HUES6 (cell line): ENCODE measurements around the gene GRIN2B.

Source experiments
- H3K27ac ChIP-seq: 2 replicates; pipeline ENCODE4 v1.7.0; 2013; ENCODE audit warnings: low read depth, mild to moderate bottlenecking, low read length, inconsistent platforms
- H3K27me3 ChIP-seq: 2 replicates; pipeline ENCODE4 v1.6.1; 2013; ENCODE audit warnings: low read length; ENCODE audit not compliant: control insufficient read depth, insufficient read depth
- H3K36me3 ChIP-seq: 2 replicates; pipeline ENCODE4 v1.6.1; 2013; ENCODE audit warnings: low read length; ENCODE audit not compliant: control insufficient read depth, insufficient read depth
- H3K4me1 ChIP-seq: 2 replicates; pipeline ENCODE4 v1.6.1; 2013; ENCODE audit warnings: low read length; ENCODE audit not compliant: control insufficient read depth, insufficient read depth
- H3K4me3 ChIP-seq: 2 replicates; pipeline ENCODE4 v1.5.1; 2013; ENCODE audit warnings: low read depth, low read length
- H3K9ac ChIP-seq: one replicate; pipeline ENCODE4 v1.6.1; 2013; ENCODE audit warnings: mild to moderate bottlenecking, low read length
- H3K9me3 ChIP-seq: 2 replicates; pipeline ENCODE4 v1.6.1; 2013; ENCODE audit warnings: low read depth, low read length; ENCODE audit not compliant: control insufficient read depth, insufficient read depth

Gene GRIN2B

GRCh38 chr12:13940335-13940865, 41.0 kb downstream of the GRIN2B start:
- no peaks in the 10 kb centered on the region for H3K36me3 ChIP-seq
- no peak overlapping the region for H3K9ac ChIP-seq
- H3K4me3 ChIP-seq, result no peak overlapping the region; the same call in 1 of the 2 replicates
- peaks cover 31% of the 10 kb centered on the region for H3K4me1 ChIP-seq
- no peak overlapping the region for H3K27ac ChIP-seq
- peaks cover 2% of the 10 kb centered on the region; the same call in 1 of the 2 replicates for H3K9me3 ChIP-seq
- H3K27me3 ChIP-seq, result no peaks in the 10 kb centered on the region

GRCh38 chr12:13937735-13938134, 43.7 kb downstream of the GRIN2B start:
- peaks cover 2% of the 10 kb centered on the region; the same call in 1 of the 2 replicates for H3K9me3 ChIP-seq
- no peaks in the 10 kb centered on the region for H3K36me3 ChIP-seq
- H3K27me3 ChIP-seq, result no peaks in the 10 kb centered on the region
- H3K9ac ChIP-seq, result no peak overlapping the region
- no peak overlapping the region for H3K4me3 ChIP-seq
- peaks cover 24% of the 10 kb centered on the region for H3K4me1 ChIP-seq
- H3K27ac ChIP-seq, result no peak overlapping the region

GRCh38 chr12:13935169-13935568, 46.2 kb downstream of the GRIN2B start:
- Histone ChIP-seq H3K4me1 (0 out of 2 replicates have a peak, but pooled peaks cover under 1% of the 10 kb centered on the region), H3K27ac (no peak overlapping the region), H3K36me3 (no peaks in the 10 kb centered on the region), H3K27me3 (no peaks in the 10 kb centered on the region), H3K4me3 (no peak overlapping the region), H3K9ac (no peak overlapping the region), H3K9me3 (peaks cover 2% of the 10 kb centered on the region; the same call in 1 of the 2 replicates)
